ENCODE data around the gene GTPBP6.
"Not testable (repeated sequence)": the region's sequence is repeated elsewhere in the genome, so short reads cannot be mapped to it uniquely, and the experiment has no call there.

The GTPBP6 gene

DNA sequence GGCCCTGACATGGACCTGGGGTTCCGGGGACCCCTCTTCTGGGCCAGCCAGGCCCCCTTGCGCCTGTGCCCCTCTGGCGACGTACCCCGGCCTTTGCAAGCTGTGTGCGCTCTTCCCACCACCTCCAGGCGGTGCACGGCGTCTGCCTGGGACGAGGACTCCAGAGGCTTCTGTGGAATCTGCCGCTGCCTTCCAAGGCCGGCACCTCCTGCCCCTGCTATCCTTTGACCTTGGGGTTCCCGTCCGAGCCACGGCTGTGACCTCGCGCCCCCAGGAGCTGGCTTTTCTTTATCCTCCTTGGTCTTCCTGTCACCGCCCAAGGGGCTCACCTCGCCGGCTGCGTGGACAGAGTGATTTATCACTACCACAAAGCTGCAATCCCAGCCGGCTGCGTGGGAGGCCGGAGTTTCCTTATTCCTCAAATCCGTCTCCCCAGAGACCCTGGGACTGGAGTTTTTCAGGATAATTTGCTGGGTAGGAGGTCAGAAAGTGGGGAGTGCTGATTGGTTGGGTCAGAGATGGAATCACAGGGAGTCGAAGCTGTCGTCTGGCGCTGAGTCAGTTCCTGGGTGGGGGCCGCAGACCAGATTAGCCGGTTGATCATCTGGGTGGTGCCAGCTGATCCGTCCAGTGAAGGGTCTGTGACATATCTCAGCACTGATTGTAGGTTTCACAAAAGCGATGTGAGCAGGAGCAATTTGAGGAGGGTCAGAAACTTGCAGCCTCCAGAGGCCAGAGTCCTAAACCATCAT lies 57.3 kb downstream of the GTPBP6 start:
- no peak for DNase-seq (ENCODE audit: low read depth)
- no peak overlapping the region for H3K4me3 ChIP-seq (ENCODE audit: low read depth, low read length)
- TF ChIP-seq MYC (IDR thresholded peaks at IDR 0.05; ENCODE audit: low read depth, low read length) (no peak), POLR2A (IDR thresholded peaks at IDR 0.05; ENCODE audit: extremely low read depth, insufficient read length) (no peak)
- TF ChIP-seq, protein P1, sequence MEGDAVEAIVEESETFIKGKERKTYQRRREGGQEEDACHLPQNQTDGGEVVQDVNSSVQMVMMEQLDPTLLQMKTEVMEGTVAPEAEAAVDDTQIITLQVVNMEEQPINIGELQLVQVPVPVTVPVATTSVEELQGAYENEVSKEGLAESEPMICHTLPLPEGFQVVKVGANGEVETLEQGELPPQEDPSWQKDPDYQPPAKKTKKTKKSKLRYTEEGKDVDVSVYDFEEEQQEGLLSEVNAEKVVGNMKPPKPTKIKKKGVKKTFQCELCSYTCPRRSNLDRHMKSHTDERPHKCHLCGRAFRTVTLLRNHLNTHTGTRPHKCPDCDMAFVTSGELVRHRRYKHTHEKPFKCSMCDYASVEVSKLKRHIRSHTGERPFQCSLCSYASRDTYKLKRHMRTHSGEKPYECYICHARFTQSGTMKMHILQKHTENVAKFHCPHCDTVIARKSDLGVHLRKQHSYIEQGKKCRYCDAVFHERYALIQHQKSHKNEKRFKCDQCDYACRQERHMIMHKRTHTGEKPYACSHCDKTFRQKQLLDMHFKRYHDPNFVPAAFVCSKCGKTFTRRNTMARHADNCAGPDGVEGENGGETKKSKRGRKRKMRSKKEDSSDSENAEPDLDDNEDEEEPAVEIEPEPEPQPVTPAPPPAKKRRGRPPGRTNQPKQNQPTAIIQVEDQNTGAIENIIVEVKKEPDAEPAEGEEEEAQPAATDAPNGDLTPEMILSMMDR (IDR thresholded peaks at IDR 0.05; ENCODE audit: low read depth, low read length) = no peak
- TF ChIP-seq, protein P2, sequence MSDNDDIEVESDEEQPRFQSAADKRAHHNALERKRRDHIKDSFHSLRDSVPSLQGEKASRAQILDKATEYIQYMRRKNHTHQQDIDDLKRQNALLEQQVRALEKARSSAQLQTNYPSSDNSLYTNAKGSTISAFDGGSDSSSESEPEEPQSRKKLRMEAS (IDR thresholded peaks at IDR 0.05; ENCODE audit: low read depth, low read length) = no peak

DNA sequence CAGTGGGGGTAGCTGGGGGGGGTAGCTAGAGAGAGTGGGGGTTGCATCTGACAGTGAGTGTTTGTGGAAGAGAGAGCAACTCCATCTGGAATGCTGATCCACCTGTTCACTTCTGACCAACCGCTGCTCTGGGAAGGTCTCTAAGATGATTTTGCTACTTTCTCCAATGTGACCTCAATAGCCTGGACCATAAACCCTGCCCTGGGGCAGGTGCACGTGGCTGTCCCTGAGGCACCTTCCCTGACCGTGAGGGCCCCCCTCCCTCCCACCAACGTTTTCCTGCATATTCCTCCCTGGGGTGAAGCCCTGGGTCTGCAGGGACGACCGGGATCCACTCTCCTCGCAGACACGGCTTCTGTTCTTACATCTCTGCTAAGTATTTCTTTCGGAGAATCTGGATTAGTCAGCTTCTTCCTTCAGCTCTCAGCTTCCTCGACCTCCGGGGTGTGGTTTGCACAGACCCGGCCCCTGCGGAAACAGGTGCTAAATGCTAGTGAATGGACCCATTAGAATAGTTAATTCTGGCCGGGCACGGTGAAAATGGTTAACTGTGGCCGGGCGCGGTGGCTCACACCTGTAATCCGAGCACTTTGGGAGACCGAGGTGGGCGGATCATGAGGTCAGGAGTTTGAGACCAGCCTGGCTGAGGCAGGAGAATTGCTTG lies 58.8 kb downstream of the GTPBP6 start:
- DNase-seq (ENCODE audit: low read depth) = no peak
- no peak for TF ChIP-seq POLR2A (IDR thresholded peaks at IDR 0.05; ENCODE audit: extremely low read depth, insufficient read length)
- no peak for TF ChIP-seq MYC (IDR thresholded peaks at IDR 0.05; ENCODE audit: low read depth, low read length)
- TF ChIP-seq, protein P1 (IDR thresholded peaks at IDR 0.05; ENCODE audit: low read depth, low read length) = no peak
- no peak overlapping the region for H3K4me3 ChIP-seq (ENCODE audit: low read depth, low read length)

DNA sequence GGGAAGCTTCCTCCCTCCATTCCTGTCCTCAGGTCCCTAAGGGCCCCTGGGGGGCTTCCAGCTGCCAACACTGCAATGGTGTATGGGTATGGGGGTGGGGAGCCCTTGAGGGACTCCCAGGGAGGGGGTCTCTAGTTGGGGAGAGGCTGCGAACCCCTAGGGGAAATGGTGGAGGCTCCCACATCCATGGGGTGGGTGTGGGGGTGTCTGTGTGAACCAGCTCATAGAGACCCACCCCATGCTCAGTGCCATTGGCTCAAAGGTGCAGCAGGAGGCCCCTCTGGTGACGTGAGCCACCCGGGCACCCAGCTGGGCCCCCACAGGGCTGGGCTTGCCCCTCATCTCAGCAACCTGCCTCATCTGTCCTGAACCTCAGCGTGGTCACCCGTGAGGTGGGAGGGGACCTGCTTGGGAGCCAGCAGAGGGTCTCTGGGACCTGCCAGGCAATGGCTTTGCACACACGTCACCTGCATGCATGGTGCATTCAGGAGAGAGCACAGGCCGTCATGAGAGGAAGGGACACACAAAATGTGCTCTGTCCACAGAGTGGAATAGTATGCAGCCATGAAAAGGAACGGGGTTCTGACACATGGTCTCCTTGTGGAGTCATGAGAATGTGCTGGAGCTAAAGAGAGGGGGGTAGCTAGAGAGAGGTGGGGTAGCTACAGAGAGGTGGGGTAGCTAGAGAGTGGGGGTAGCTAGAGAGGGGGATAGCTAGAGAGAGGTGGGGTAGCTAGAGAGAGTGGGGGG lies 60.1 kb downstream of the GTPBP6 start:
- DNase-seq (ENCODE audit: low read depth) = no peak
- TF ChIP-seq, protein P1 (IDR thresholded peaks at IDR 0.05; ENCODE audit: low read depth, low read length) = no peak
- TF ChIP-seq MYC (IDR thresholded peaks at IDR 0.05; ENCODE audit: low read depth, low read length) (no peak), POLR2A (IDR thresholded peaks at IDR 0.05; ENCODE audit: extremely low read depth, insufficient read length) (no peak)
- TF ChIP-seq, protein P2 (IDR thresholded peaks at IDR 0.05; ENCODE audit: low read depth, low read length) = no peak
- H3K4me3 ChIP-seq (ENCODE audit: low read depth, low read length) = no peak overlapping the region

DNA sequence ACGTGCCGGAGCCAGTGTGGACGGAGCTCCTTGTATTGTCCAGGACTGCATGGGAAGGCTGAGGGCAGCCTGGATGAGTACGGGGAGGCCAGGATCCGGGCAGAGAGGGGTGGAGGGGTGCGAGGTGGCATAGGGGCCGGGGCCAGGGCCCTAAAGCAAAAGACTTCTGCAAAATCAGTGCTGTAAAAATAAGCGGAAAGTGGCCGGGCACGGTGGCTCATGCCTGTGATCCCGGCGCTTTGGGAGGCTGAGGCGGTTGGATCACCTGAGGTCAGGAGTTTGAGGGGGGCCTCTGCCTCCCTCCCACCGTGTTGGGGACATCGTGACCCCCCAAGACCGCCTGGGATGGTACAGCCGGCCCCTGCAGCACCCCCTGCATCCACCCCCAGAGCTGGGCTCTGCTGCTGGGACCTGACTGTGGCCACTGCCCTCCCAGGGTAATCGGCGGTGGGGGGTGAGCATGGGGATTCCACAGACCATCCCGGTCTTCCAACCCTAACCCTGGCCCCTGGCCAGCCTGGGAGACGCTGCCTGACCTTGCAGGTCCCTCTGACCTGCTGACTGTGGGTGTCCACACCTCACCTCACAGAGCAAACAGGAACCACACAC lies 60.8 kb downstream of the GTPBP6 start:
- no peak overlapping the region for H3K4me3 ChIP-seq (ENCODE audit: low read depth, low read length)
- no peak for TF ChIP-seq MYC (IDR thresholded peaks at IDR 0.05; ENCODE audit: low read depth, low read length)
- DNase-seq (ENCODE audit: low read depth) = no peak

DNA sequence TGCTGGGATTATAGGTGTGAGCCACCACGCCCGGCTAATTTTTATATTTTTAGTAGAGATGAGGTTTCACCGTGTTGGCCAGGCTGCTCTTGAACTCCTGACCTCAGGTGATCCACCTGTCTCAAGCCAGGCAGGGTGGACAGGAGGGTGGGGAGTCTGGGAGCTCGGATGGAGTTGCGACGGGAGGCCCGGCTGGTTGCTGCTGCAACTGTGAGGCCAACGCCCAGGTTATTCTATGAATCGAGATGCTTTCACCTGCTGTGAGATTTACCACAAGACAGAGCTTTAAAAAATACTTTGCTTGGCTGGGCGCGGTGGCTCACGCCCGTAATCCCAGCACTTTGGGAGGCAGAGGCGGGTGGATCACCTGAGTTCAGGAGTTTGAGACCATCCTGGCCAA lies 61.5 kb downstream of the GTPBP6 start:
- not testable (repeated sequence) for DNase-seq (ENCODE audit: low read depth); H3K4me3 ChIP-seq (ENCODE audit: low read depth, low read length)

DNA sequence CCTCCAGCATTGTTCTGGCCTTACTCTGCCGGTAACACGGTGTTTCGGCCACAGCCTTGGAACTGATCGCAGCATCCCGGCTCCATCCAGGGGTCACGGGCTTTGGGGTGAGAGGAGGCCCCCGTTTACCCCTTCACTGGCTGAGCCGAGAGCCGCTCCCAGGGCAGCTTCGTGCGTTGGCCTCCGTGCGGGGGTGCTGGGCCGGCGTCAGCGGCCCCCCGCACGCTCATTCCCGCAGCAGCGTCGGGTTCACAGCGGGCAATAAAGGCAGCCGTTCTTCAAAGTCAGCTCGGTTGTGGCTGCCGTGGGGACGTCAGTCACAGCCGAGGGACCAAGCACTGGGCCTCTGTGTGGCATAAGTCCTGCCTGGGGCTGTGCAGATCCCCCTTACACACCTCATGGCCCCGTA lies 62.7 kb downstream of the GTPBP6 start:
- no peak for DNase-seq (ENCODE audit: low read depth)
- no peak overlapping the region for H3K4me3 ChIP-seq (ENCODE audit: low read depth, low read length)
- TF ChIP-seq POLR2A (IDR thresholded peaks at IDR 0.05; ENCODE audit: extremely low read depth, insufficient read length) = no peak
- TF ChIP-seq, protein P1 (IDR thresholded peaks at IDR 0.05; ENCODE audit: low read depth, low read length) = no peak
- no peak for TF ChIP-seq MYC (IDR thresholded peaks at IDR 0.05; ENCODE audit: low read depth, low read length)
- TF ChIP-seq, protein P2 (IDR thresholded peaks at IDR 0.05; ENCODE audit: low read depth, low read length) = no peak

Measured in NB4 (cell line).